HepG2 (cell line): ENCODE results near the gene TMEM141. TPM values are rescaled to one million over a fixed set of nuclear protein-coding genes. Genes with fewer than 3 reads are reported as not detected.
"Not testable (repeated sequence)": the region's sequence is repeated elsewhere in the genome, so short reads cannot be mapped to it uniquely, and the experiment has no call there.

ENCODE experiments used
- ATAC-seq: fragments of 200-7000 bp; cut with Tn5 transposase; 3 replicates; pipeline ENCODE4 v1.9.1; 2020; ENCODE audit warnings: mild to moderate bottlenecking, moderate library complexity
- BruUV-seq: library from RNA; stranded (reverse); fragments of 400-500 nt; replicated peaks from 2 replicates; lab custom pipeline; 2021; lab: Mats Ljungman, UMichigan
- CTCF ChIA-PET: fragments of 300-600 bp; formaldehyde crosslinking; extraction: SDS; loops from one replicate; lab custom pipeline; 2021; ENCODE audit warnings: low total read pairs, inconsistent platforms, low intra/inter-chr PET ratio; lab: Yijun Ruan, JAX
- POLR2A ChIA-PET: fragments of 350-600 bp; sonication (Branson Sonifier 250); formaldehyde crosslinking; loops from one replicate; lab custom pipeline; 2020; ENCODE audit warnings: antibody characterized with exemption, inconsistent platforms; lab: Yijun Ruan, JAX
- DNase-seq: peaks from one replicate; pipeline ENCODE4 v3.0.0-alpha.2; 2015; ENCODE audit warnings: low spot score
- FAIRE-seq: peaks from 3 replicates; lab custom pipeline; 2011; peaks lifted over from hg19 to GRCh38; lab: Jason Lieb, UNC
- H2AFZ ChIP-seq: one replicate; pipeline ENCODE4 v1.6.1; 2011; ENCODE audit warnings: low read length, inconsistent platforms
- H3K27ac ChIP-seq: fragments of 300-600 bp; 3 replicates; pipeline ENCODE4 v1.8.0; 2011; ENCODE audit warnings: mixed run types, mild to moderate bottlenecking, mixed read lengths, low read length, inconsistent platforms; ENCODE audit not compliant: insufficient read depth; ENCODE audit errors: extremely low read length
- H3K27me3 ChIP-seq, 2 experiments: fragments of 200-600 bp in 1 of 2; 2 replicates in 1 of 2; 3 replicates in 1 of 2; pipeline versions ENCODE4 v1.6.0 to v1.8.0; 2011; ENCODE audit warnings: low read length in 2 of 2, mild to moderate bottlenecking in 2 of 2, moderate library complexity in 2 of 2, inconsistent platforms in 1 of 2; ENCODE audit not compliant: insufficient read depth in 2 of 2, control insufficient read depth in 1 of 2
- H3K36me3 ChIP-seq, 2 experiments: fragments of 200-600 bp in 1 of 2; replicated peaks in 1 of 2; 2 replicates in 1 of 2; 3 replicates in 1 of 2; pipeline versions ENCODE4 v1.5.1 to v1.8.0; 2011; ENCODE audit warnings: low read length in 2 of 2, inconsistent platforms in 1 of 2; ENCODE audit not compliant: insufficient read depth in 2 of 2, control insufficient read depth in 1 of 2
- H3K4me1 ChIP-seq: 2 replicates; pipeline ENCODE4 v1.5.1; 2012; ENCODE audit warnings: low read length, inconsistent platforms; ENCODE audit not compliant: insufficient read depth
- H3K4me2 ChIP-seq: 2 replicates; pipeline ENCODE4 v1.6.0; 2011; ENCODE audit warnings: low read depth, low read length, inconsistent platforms
- H3K4me3 ChIP-seq, 3 experiments: fragments of 200-600 bp in 1 of 3; sonication (generic), shearing (Covaris generic) in 1 of 3; replicated peaks in 1 of 3; 2 replicates each; pipeline ENCODE4 v1.5.1; 2011 to 2016; ENCODE audit warnings: low read length in 3 of 3, inconsistent platforms in 2 of 3, low read depth in 2 of 3, mild to moderate bottlenecking in 2 of 3, control low read depth in 1 of 3, mixed read lengths in 1 of 3; ENCODE audit not compliant: insufficient read depth in 1 of 3
- H3K79me2 ChIP-seq: one replicate; pipeline ENCODE4 v1.6.1; 2011; ENCODE audit warnings: low read length, inconsistent platforms; ENCODE audit not compliant: insufficient read depth
- H3K9ac ChIP-seq: 2 replicates; pipeline ENCODE4 v1.6.0; 2011; ENCODE audit warnings: mild to moderate bottlenecking, low read depth, low read length, inconsistent platforms; ENCODE audit not compliant: insufficient read depth
- H3K9me3 ChIP-seq: 2 replicates; pipeline ENCODE4 v1.5.1; 2012; ENCODE audit warnings: mild to moderate bottlenecking, low read length
- H4K20me1 ChIP-seq: 2 replicates; pipeline ENCODE4 v1.6.0; 2011; ENCODE audit warnings: inconsistent platforms, mild to moderate bottlenecking, low read length, moderate library complexity; ENCODE audit not compliant: insufficient read depth
- AGO1 ChIP-seq: fragments of 200-400 bp; formaldehyde crosslinking; IDR thresholded peaks from 2 replicates; pipeline ENCODE4 v1.6.1; 2017; ENCODE audit warnings: mild to moderate bottlenecking, low read depth, low read length, moderate library complexity; ENCODE audit not compliant: poor library complexity, severe bottlenecking
- AGO2 ChIP-seq: fragments of 200-400 bp; formaldehyde crosslinking; optimal IDR thresholded peaks from 2 replicates; pipeline ENCODE3; 2017; ENCODE audit warnings: mild to moderate bottlenecking, low read depth, low read length, moderate library complexity
- FOXJ3 ChIP-seq: sonication (generic); formaldehyde crosslinking; IDR thresholded peaks from 2 replicates; pipeline ENCODE4 v1.4.0; 2020; ENCODE audit warnings: missing genetic modification reagents, mild to moderate bottlenecking, borderline replicate concordance
- KDM6A ChIP-seq: IDR thresholded peaks from 2 replicates; pipeline ENCODE4 v1.6.1; 2016; ENCODE audit warnings: low read depth
- ZBTB33 ChIP-seq: sonication (generic); formaldehyde crosslinking; IDR thresholded peaks from 2 replicates; pipeline ENCODE4 v1.4.0; 2020; ENCODE audit warnings: missing genetic modification reagents
- ZBTB38 ChIP-seq: sonication (generic); formaldehyde crosslinking; IDR thresholded peaks from 2 replicates; pipeline ENCODE4 v1.5.1; 2020; ENCODE audit warnings: mild to moderate bottlenecking, missing genetic modification reagents
- ZC3H13 ChIP-seq: sonication (generic); formaldehyde crosslinking; IDR thresholded peaks from 2 replicates; pipeline ENCODE4 v1.8.1; 2023; ENCODE audit warnings: mild to moderate bottlenecking, missing genetic modification reagents, moderate library complexity
- WGBS: methylation state at CpG from one replicate; pipeline ENCODE4 v1.1.6; 2017; ENCODE audit warnings: low lambda C conversion rate; 5-methylcytosine and 5-hydroxymethylcytosine counted together
- in situ Hi-C: cut with HindIII; loops from 2 replicates; pipeline ENCODE4 v1.10.0; 2017; ENCODE audit warnings: low pct_unique_long_range_greater_than_20kb; ENCODE audit not compliant: extremely low pct_ligation_motif_present
- intact Hi-C: fragments of 100-400 bp; cut with micrococcal nuclease; formaldehyde crosslinking; loops from one replicate; pipeline ENCODE4 v1.10.0; 2022; ENCODE audit not compliant: unreplicated experiment
- polyA plus RNA-seq, 8 experiments: library from polyadenylated mRNA; depleted of rRNA in 3 of 8; stranded (reverse) in 7 of 8; unstranded in 1 of 8; fragments of >200 nt; fragmentation: Illumina TruSeq in 4 of 8; extraction: Trizol in 4 of 8; gene quantifications; 2 replicates each; pipeline versions ENCODE4 v1.2.1 to v1.2.3, GENCODE V29; 2011 to 2016; ENCODE audit warnings: low read depth in 4 of 8, missing spikeins in 1 of 8, mixed read lengths in 1 of 8; ENCODE audit not compliant: insufficient read depth in 1 of 8
- total RNA-seq, 5 experiments: library from RNA; depleted of rRNA; stranded (reverse); fragments of >200 nt; fragmentation: Illumina TruSeq; extraction: Trizol; gene quantifications; 2 replicates each; pipeline ENCODE4 v1.2.3, GENCODE V29; 2016; ENCODE audit warnings: low read depth in 1 of 5
- TF ChIP-seq, protein P1 (sequence below): sonication (generic); formaldehyde crosslinking; IDR thresholded peaks from 2 replicates; pipeline ENCODE4 v1.5.1; 2020; ENCODE audit warnings: mild to moderate bottlenecking, missing genetic modification reagents, moderate library complexity

The TMEM141 gene
- total and polyA plus RNA-seq, 2 of the 13 experiments (the other 11 are each of a cell fraction or from before 2014, with no cell fraction given): 81.0 to 202 TPM

DNA sequence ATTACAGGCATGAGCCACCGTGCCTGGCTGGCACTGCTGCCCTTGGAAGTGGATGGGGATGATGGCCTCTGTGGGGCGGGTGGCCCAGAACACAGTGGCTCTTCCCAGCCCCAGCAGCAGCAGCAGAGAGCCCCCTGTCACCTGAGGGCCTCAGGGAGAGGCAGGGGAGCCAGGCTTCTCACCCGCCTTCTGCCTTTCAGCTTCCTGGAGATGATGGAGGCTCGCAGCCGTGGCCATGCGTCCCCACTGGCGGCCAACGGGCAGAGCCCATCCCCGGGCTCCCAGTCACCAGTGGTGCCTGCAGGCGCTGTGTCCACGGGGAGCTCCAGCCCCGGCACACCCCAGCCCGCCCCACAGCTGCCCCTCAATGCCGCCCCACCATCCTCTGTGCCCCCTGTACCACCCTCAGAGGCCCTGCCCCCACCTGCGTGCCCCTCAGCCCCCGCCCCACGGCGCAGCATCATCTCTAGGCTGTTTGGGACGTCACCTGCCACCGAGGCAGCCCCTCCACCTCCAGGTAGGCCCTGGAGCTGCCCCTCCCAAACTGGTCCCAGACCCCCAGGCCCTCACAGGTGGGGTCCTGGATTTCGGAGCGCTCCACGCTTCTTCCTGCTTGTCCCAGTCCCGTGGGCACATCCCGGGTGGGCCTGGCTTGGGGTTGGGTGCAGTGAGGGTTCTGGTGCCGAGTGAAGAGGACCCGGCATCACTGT lies 46.2 kb downstream of the TMEM141 start:
- TF ChIP-seq KDM6A (CRISPR knock-in tag) (no peak), FOXJ3 (CRISPR knock-in tag) (no peak), AGO2 (peak; percentile 3), AGO1 (peak; percentile 79)
- Histone ChIP-seq H3K4me1 (peaks cover 31% of the 10 kb centered on the region), H3K36me3 (peaks cover 14 to 15% of the 10 kb centered on the region in 2 experiments), H3K9me3 (no peaks in the 10 kb centered on the region), H3K27ac (no peak overlapping the region), H3K79me2 (no peaks in the 10 kb centered on the region), H3K27me3 (no peaks in the 10 kb centered on the region), H3K4me3 (no peak overlapping the region), H4K20me1 (no peaks in the 10 kb centered on the region), H3K4me2 (no peak overlapping the region), H3K9ac (no peak overlapping the region), H2AFZ (no peak overlapping the region)
- 92% methylated on average over 15 of the region's 27 CpGs for WGBS
- FAIRE-seq: no peak
- no peak for ATAC-seq
- no peak for DNase-seq
- ChIA-PET CTCF (no interaction called here), POLR2A (no interaction called here)
- no TSS peak for BruUV-seq
- intact Hi-C loops: no loop called here
- in situ Hi-C loops: no loop called here

- H3K79me2 ChIP-seq, FAIRE-seq, H2AFZ ChIP-seq, ATAC-seq, H3K27me3 ChIP-seq, H3K9ac ChIP-seq, intact Hi-C loops, H3K4me2 ChIP-seq, H3K9me3 ChIP-seq, H4K20me1 ChIP-seq, DNase-seq, H3K27ac ChIP-seq: not testable (repeated sequence)
- peaks cover 35% of the 10 kb centered on the region for H3K4me1 ChIP-seq
- 75% methylated on average over 9 of the region's 15 CpGs for WGBS
- TF ChIP-seq ZBTB33: peak; percentile 72; the same call in 1 of the 2 replicates
- 0 out of 2 replicates have a peak, but pooled peaks have one; percentile 1 for TF ChIP-seq ZC3H13 (CRISPR knock-in tag)
- TF ChIP-seq, protein P1, sequence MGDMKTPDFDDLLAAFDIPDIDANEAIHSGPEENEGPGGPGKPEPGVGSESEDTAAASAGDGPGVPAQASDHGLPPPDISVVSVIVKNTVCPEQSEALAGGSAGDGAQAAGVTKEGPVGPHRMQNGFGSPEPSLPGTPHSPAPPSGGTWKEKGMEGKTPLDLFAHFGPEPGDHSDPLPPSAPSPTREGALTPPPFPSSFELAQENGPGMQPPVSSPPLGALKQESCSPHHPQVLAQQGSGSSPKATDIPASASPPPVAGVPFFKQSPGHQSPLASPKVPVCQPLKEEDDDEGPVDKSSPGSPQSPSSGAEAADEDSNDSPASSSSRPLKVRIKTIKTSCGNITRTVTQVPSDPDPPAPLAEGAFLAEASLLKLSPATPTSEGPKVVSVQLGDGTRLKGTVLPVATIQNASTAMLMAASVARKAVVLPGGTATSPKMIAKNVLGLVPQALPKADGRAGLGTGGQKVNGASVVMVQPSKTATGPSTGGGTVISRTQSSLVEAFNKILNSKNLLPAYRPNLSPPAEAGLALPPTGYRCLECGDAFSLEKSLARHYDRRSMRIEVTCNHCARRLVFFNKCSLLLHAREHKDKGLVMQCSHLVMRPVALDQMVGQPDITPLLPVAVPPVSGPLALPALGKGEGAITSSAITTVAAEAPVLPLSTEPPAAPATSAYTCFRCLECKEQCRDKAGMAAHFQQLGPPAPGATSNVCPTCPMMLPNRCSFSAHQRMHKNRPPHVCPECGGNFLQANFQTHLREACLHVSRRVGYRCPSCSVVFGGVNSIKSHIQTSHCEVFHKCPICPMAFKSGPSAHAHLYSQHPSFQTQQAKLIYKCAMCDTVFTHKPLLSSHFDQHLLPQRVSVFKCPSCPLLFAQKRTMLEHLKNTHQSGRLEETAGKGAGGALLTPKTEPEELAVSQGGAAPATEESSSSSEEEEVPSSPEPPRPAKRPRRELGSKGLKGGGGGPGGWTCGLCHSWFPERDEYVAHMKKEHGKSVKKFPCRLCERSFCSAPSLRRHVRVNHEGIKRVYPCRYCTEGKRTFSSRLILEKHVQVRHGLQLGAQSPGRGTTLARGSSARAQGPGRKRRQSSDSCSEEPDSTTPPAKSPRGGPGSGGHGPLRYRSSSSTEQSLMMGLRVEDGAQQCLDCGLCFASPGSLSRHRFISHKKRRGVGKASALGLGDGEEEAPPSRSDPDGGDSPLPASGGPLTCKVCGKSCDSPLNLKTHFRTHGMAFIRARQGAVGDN (CRISPR knock-in tag): 0 out of 2 replicates have a peak, but pooled peaks have one; percentile 4
- TF ChIP-seq AGO1: peak; percentile 57
- 0 out of 2 replicates have a peak, but pooled peaks have one; percentile 41 for TF ChIP-seq ZBTB38 (CRISPR knock-in tag)
- TF ChIP-seq, all 625 proteins: peak for 5; not testable (repeated sequence) for 620
- peaks cover 10 to 13% of the 10 kb centered on the region in 2 experiments; a peak in 3 of 5 replicates for H3K36me3 ChIP-seq
- in situ Hi-C loops, POLR2A ChIA-PET, H3K4me3 ChIP-seq, CTCF ChIA-PET, BruUV-seq: not testable (repeated sequence)
Measured at GRCh38 chr9:136837856-136838277, 46.7 kb downstream of the TMEM141 start.
